Activated T-helper 1 cell treated with anti-CD3 and anti-CD28 coated beads, Interleukin-12 subunit alpha, Interleukin-12 subunit beta, Interleukin-2, Interleukin-4 antibody, amounts not matched to agents 30 ng/mL and 10 ng/mL and 1 ng/mL, durations not matched to agents 14 hours and 24 hours and 36 hours (primary cell): ENCODE results near the gene CSDE1. TPM values are rescaled to one million over a fixed set of nuclear protein-coding genes. Genes with fewer than 3 reads are reported as not detected.
A peak's percentile ranks its signal among the peaks of the same experiment; 100 is the strongest.

Experiments
- DNase-seq: peaks from one replicate; pipeline ENCODE4 v3.0.0; 2021; ENCODE audit warnings: low spot score
- H3K27ac Mint-ChIP-seq: one replicate; pipeline ENCODE4 v1.8.0; 2021; ENCODE audit warnings: mild to moderate bottlenecking, mixed read lengths
- H3K27me3 Mint-ChIP-seq: one replicate; pipeline ENCODE4 v1.8.0; 2022; ENCODE audit warnings: mild to moderate bottlenecking, moderate library complexity, mixed read lengths; ENCODE audit not compliant: insufficient read depth
- H3K36me3 Mint-ChIP-seq: one replicate; pipeline ENCODE4 v1.8.0; 2021; ENCODE audit warnings: low read depth, mixed read lengths
- H3K4me1 Mint-ChIP-seq: one replicate; pipeline ENCODE4 v1.8.0; 2021; ENCODE audit warnings: low read depth, mixed read lengths
- H3K4me3 Mint-ChIP-seq: one replicate; pipeline ENCODE4 v1.8.0; 2021; ENCODE audit warnings: mild to moderate bottlenecking, moderate library complexity, mixed read lengths
- H3K9me3 Mint-ChIP-seq: one replicate; pipeline ENCODE4 v1.8.0; 2021; ENCODE audit warnings: mixed read lengths
- intact Hi-C: fragments of 100-400 bp; cut with micrococcal nuclease; formaldehyde crosslinking; loops from one replicate; pipeline ENCODE4 v1.15.1; 2024
- total RNA-seq: library from RNA; stranded (reverse); gene quantifications from 2 replicates; pipeline ENCODE4 v1.2.3, GENCODE V29; 2022

The CSDE1 gene
- total RNA-seq, 1 donor from 2014 or later: 421 TPM

GRCh38 chr1:114741963-114742746 is 15.6 kb downstream of the CSDE1 start:
- H3K9me3 Mint-ChIP-seq: no peaks in the 10 kb centered on the region
- intact Hi-C loops: no loop called here
- H3K4me1 Mint-ChIP-seq: peaks cover 35% of the 10 kb centered on the region
- no peak overlapping the region for H3K4me3 Mint-ChIP-seq
- peaks cover 47% of the 10 kb centered on the region for H3K36me3 Mint-ChIP-seq
- no peak overlapping the region for H3K27ac Mint-ChIP-seq
- no peaks in the 10 kb centered on the region for H3K27me3 Mint-ChIP-seq
- no peak for DNase-seq

GRCh38 chr1:114740331-114740730 is 17.5 kb downstream of the CSDE1 start:
- Mint-ChIP-seq H3K36me3 (peaks cover 55% of the 10 kb centered on the region), H3K27ac (no peak overlapping the region), H3K27me3 (no peaks in the 10 kb centered on the region), H3K4me3 (no peak overlapping the region), H3K4me1 (peaks cover 24% of the 10 kb centered on the region), H3K9me3 (no peaks in the 10 kb centered on the region)
- DNase-seq: no peak
- intact Hi-C loops: no loop called here

- Mint-ChIP-seq H3K27me3 (no peaks in the 10 kb centered on the region), H3K36me3 (peaks cover 57% of the 10 kb centered on the region), H3K9me3 (no peaks in the 10 kb centered on the region), H3K4me1 (peaks cover 11% of the 10 kb centered on the region), H3K4me3 (no peak overlapping the region), H3K27ac (no peak overlapping the region)
- DNase-seq: no peak
- intact Hi-C loops: no loop called here
These were observed 20.4 kb downstream of the CSDE1 start for GRCh38 chr1:114737314-114737849.

- H3K27ac Mint-ChIP-seq: no peak overlapping the region
- peaks cover 13% of the 10 kb centered on the region for H3K4me1 Mint-ChIP-seq
- H3K9me3 Mint-ChIP-seq: no peaks in the 10 kb centered on the region
- no peak overlapping the region for H3K4me3 Mint-ChIP-seq
- no peak for DNase-seq
- no peaks in the 10 kb centered on the region for H3K27me3 Mint-ChIP-seq
- H3K36me3 Mint-ChIP-seq: peaks cover 59% of the 10 kb centered on the region
- intact Hi-C loops: no loop called here
These were observed 22.3 kb downstream of the CSDE1 start for GRCh38 chr1:114735479-114735878.

GRCh38 chr1:114729782-114730181 is 28.0 kb downstream of the CSDE1 start:
- no peaks in the 10 kb centered on the region for H3K9me3 Mint-ChIP-seq
- no peaks in the 10 kb centered on the region for H3K27me3 Mint-ChIP-seq
- H3K4me3 Mint-ChIP-seq: no peak overlapping the region
- no peak for DNase-seq
- peaks cover 64% of the 10 kb centered on the region for H3K36me3 Mint-ChIP-seq
- intact Hi-C loops: no loop called here
- peaks cover 12% of the 10 kb centered on the region for H3K4me1 Mint-ChIP-seq
- H3K27ac Mint-ChIP-seq: no peak overlapping the region

- Mint-ChIP-seq H3K36me3 (peaks cover 62% of the 10 kb centered on the region), H3K9me3 (no peaks in the 10 kb centered on the region), H3K27ac (no peak overlapping the region)
These were observed 29.2 kb downstream of the CSDE1 start for GRCh38 chr1:114728553-114728952.

GRCh38 chr1:114725230-114725629 is 32.6 kb downstream of the CSDE1 start:
- H3K4me1 Mint-ChIP-seq: peaks cover 4% of the 10 kb centered on the region

More at GRCh38 chr1:114728553-114728952, 29.2 kb downstream of the CSDE1 start:
- intact Hi-C loops: no loop called here
- Mint-ChIP-seq H3K27me3 (no peaks in the 10 kb centered on the region), H3K4me3 (no peak overlapping the region), H3K4me1 (peaks cover 12% of the 10 kb centered on the region)
- no peak for DNase-seq

GRCh38 chr1:114723915-114724314 is 33.9 kb downstream of the CSDE1 start:
- Mint-ChIP-seq H3K27me3 (no peaks in the 10 kb centered on the region), H3K36me3 (peaks cover 69% of the 10 kb centered on the region), H3K27ac (no peak overlapping the region), H3K4me3 (no peak overlapping the region), H3K9me3 (no peaks in the 10 kb centered on the region), H3K4me1 (no peaks in the 10 kb centered on the region)
- intact Hi-C loops: no loop called here
- no peak for DNase-seq

More at GRCh38 chr1:114725230-114725629, 32.6 kb downstream of the CSDE1 start:
- Mint-ChIP-seq H3K27ac (no peak overlapping the region), H3K4me3 (no peak overlapping the region), H3K36me3 (peaks cover 68% of the 10 kb centered on the region), H3K27me3 (no peaks in the 10 kb centered on the region), H3K9me3 (no peaks in the 10 kb centered on the region)
- intact Hi-C loops: no loop called here
- DNase-seq: no peak

GRCh38 chr1:114723457-114723856 is 34.3 kb downstream of the CSDE1 start:
- Mint-ChIP-seq H3K27me3 (no peaks in the 10 kb centered on the region), H3K27ac (no peak overlapping the region), H3K4me1 (peaks cover 3% of the 10 kb centered on the region), H3K36me3 (peaks cover 70% of the 10 kb centered on the region), H3K4me3 (no peak overlapping the region), H3K9me3 (no peaks in the 10 kb centered on the region)
- intact Hi-C loops: no loop called here
- no peak for DNase-seq

GRCh38 chr1:114720492-114720891 is 37.3 kb downstream of the CSDE1 start:
- H3K36me3 Mint-ChIP-seq: peaks cover 72% of the 10 kb centered on the region
- no peaks in the 10 kb centered on the region for H3K27me3 Mint-ChIP-seq
- peaks cover 24% of the 10 kb centered on the region for H3K4me1 Mint-ChIP-seq
- no peak for DNase-seq
- H3K4me3 Mint-ChIP-seq: no peak overlapping the region
- H3K9me3 Mint-ChIP-seq: no peaks in the 10 kb centered on the region
- no peak overlapping the region for H3K27ac Mint-ChIP-seq
- intact Hi-C loops: no loop called here

GRCh38 chr1:114719424-114719787 is 38.4 kb downstream of the CSDE1 start:
- H3K4me1 Mint-ChIP-seq: peaks cover 26% of the 10 kb centered on the region
- intact Hi-C loops: loop anchor here (2.0 to 10.0 kb wide), 3 partner anchors 13 to 817 kb away; partner anchors contain the start of genes AP4B1 and OLFML3
- no peaks in the 10 kb centered on the region for H3K27me3 Mint-ChIP-seq
- H3K36me3 Mint-ChIP-seq: peaks cover 63% of the 10 kb centered on the region
- peak overlapping the region; percentile 26 for H3K27ac Mint-ChIP-seq
- no peaks in the 10 kb centered on the region for H3K9me3 Mint-ChIP-seq
- DNase-seq: no peak
- H3K4me3 Mint-ChIP-seq: no peak overlapping the region

- no peaks in the 10 kb centered on the region for H3K27me3 Mint-ChIP-seq
- no peaks in the 10 kb centered on the region for H3K9me3 Mint-ChIP-seq
- no peak for DNase-seq
- no peak overlapping the region for H3K4me3 Mint-ChIP-seq
- H3K27ac Mint-ChIP-seq: peak overlapping the region; percentile 26
- intact Hi-C loops: loop anchor here (2.0 to 10.0 kb wide), 3 partner anchors 14 to 817 kb away; partner anchors contain the start of genes AP4B1 and OLFML3
- peaks cover 31% of the 10 kb centered on the region for H3K4me1 Mint-ChIP-seq
- peaks cover 64% of the 10 kb centered on the region for H3K36me3 Mint-ChIP-seq
These were observed 38.9 kb downstream of the CSDE1 start for GRCh38 chr1:114718661-114719423.
